H1 (cell line): ENCODE measurements around the gene MEF2D.

ENCODE experiments used
- ASH2L ChIP-seq: fragments of 200-600, 300-600 bp; sonication (generic); IDR thresholded peaks from one replicate; pipeline ENCODE4 v1.7.1; 2017; ENCODE audit warnings: low read length
- ATF3 ChIP-seq: IDR thresholded peaks from 2 replicates; pipeline ENCODE4 v1.6.1; 2011; ENCODE audit warnings: low read depth, mild to moderate bottlenecking, low read length; ENCODE audit not compliant: insufficient read depth
- CTCF ChIP-seq, 3 experiments: IDR thresholded peaks; 1 replicate in 2 of 3; 2 replicates in 1 of 3; pipeline versions ENCODE4 v1.5.1 to v1.6.1; 2011; ENCODE audit warnings: low read length in 3 of 3, mild to moderate bottlenecking in 3 of 3, inconsistent platforms in 2 of 3, low read depth in 1 of 3, moderate library complexity in 1 of 3; ENCODE audit not compliant: insufficient read depth in 1 of 3; ENCODE audit errors: control extremely low read depth in 1 of 3
- EP300 ChIP-seq, 2 experiments: IDR thresholded peaks; 1 replicate in 1 of 2; 2 replicates in 1 of 2; pipeline ENCODE4 v1.6.1; 2011 to 2012; ENCODE audit warnings: low read depth in 2 of 2, low read length in 2 of 2, mild to moderate bottlenecking in 2 of 2, borderline replicate concordance in 1 of 2, inconsistent platforms in 1 of 2, moderate library complexity in 1 of 2
- GTF2F1 ChIP-seq: IDR thresholded peaks from 2 replicates; pipeline ENCODE4 v1.6.1; 2012; ENCODE audit warnings: low read depth, low read length, improper control_type of control experiment, borderline replicate concordance
- HDAC6 ChIP-seq: IDR thresholded peaks from one replicate; pipeline ENCODE4 v1.7.1; 2012; ENCODE audit warnings: low read depth, mild to moderate bottlenecking, inconsistent platforms, low read length, moderate library complexity
- JUN ChIP-seq: IDR thresholded peaks from 2 replicates; pipeline ENCODE4 v1.6.1; 2011; ENCODE audit warnings: low read depth, mild to moderate bottlenecking, improper control_type of control experiment, low read length
- MAFK ChIP-seq: IDR thresholded peaks from 2 replicates; pipeline ENCODE4 v1.6.1; 2012; ENCODE audit warnings: low read depth, mild to moderate bottlenecking, improper control_type of control experiment, low read length
- POLR2A ChIP-seq, 2 experiments: IDR thresholded peaks; 1 replicate in 1 of 2; 2 replicates in 1 of 2; pipeline ENCODE4 v1.6.1; 2011; ENCODE audit warnings: low read depth in 2 of 2, low read length in 2 of 2, mild to moderate bottlenecking in 2 of 2; ENCODE audit errors: control extremely low read depth in 1 of 2
- POLR2AphosphoS5 ChIP-seq: IDR thresholded peaks from 2 replicates; pipeline ENCODE4 v1.6.1; 2011; ENCODE audit warnings: low read depth, low read length
- RFX5 ChIP-seq: IDR thresholded peaks from 2 replicates; pipeline ENCODE4 v1.6.1; 2011; ENCODE audit warnings: low read depth, low read length, improper control_type of control experiment, borderline replicate concordance
- SIN3A ChIP-seq, 2 experiments: IDR thresholded peaks in 1 of 2; conservative IDR thresholded peaks in 1 of 2; 2 replicates each; pipeline ENCODE4 v1.6.1; 2011 to 2012; ENCODE audit warnings: low read length in 2 of 2, improper control_type of control experiment in 1 of 2, low read depth in 1 of 2, mild to moderate bottlenecking in 1 of 2
- TBP ChIP-seq: IDR thresholded peaks from 2 replicates; pipeline ENCODE4 v1.6.1; 2011; ENCODE audit warnings: low read depth, low read length, improper control_type of control experiment
- USF2 ChIP-seq: IDR thresholded peaks from 2 replicates; pipeline ENCODE4 v1.6.1; 2011; ENCODE audit warnings: low read length, improper control_type of control experiment

- TF ChIP-seq CTCF (IDR thresholded peaks at IDR 0.05; ENCODE audit: control extremely low read depth in 1 of 3, insufficient read depth in 1 of 3, low read depth in 1 of 3, low read length in 3 of 3) (peak; percentile 30 to 34 (median 33); a peak in 3 of 4 replicates), POLR2A (IDR thresholded peaks at IDR 0.05; ENCODE audit: control extremely low read depth in 1 of 2, low read depth in 2 of 2, low read length in 2 of 2) (no peak), EP300 (IDR thresholded peaks at IDR 0.05; ENCODE audit: borderline replicate concordance in 1 of 2, low read depth in 2 of 2, low read length in 2 of 2) (no peak), HDAC6 (no peak), JUN (no peak), GTF2F1 (no peak), USF2 (no peak), SIN3A (conservative IDR thresholded peaks at IDR 0.05 in 1 of 2, IDR thresholded peaks at IDR 0.05 in 1 of 2; ENCODE audit: low read depth in 1 of 2, low read length in 2 of 2) (no peak), MAFK (no peak), TBP (no peak), ATF3 (no peak), POLR2AphosphoS5 (no peak), RFX5 (no peak), ASH2L (no peak)
Observed at GRCh38 chr1:156480016-156480370, 20.6 kb downstream of the MEF2D start.
